OCI-LY3 (cell line): ENCODE measurements around the gene VDAC1.

Source experiments
- EZH2phosphoT487 ChIP-seq: fragments of 200-600 bp; shearing (Covaris generic); IDR thresholded peaks from 2 replicates; pipeline ENCODE4 v1.6.1; 2018; ENCODE audit warnings: antibody characterized with exemption, mixed run types, low read depth
- TF ChIP-seq, protein P1 (sequence below): fragments of 200-600, 300-600 bp; sonication (generic); IDR thresholded peaks from 2 replicates; pipeline ENCODE4 v1.5.1; 2014; ENCODE audit warnings: antibody characterized with exemption, low read length, low read depth

GRCh38 chr5:134022333-134022732 is 17.6 kb upstream of the VDAC1 start:
- TF ChIP-seq, protein P1, sequence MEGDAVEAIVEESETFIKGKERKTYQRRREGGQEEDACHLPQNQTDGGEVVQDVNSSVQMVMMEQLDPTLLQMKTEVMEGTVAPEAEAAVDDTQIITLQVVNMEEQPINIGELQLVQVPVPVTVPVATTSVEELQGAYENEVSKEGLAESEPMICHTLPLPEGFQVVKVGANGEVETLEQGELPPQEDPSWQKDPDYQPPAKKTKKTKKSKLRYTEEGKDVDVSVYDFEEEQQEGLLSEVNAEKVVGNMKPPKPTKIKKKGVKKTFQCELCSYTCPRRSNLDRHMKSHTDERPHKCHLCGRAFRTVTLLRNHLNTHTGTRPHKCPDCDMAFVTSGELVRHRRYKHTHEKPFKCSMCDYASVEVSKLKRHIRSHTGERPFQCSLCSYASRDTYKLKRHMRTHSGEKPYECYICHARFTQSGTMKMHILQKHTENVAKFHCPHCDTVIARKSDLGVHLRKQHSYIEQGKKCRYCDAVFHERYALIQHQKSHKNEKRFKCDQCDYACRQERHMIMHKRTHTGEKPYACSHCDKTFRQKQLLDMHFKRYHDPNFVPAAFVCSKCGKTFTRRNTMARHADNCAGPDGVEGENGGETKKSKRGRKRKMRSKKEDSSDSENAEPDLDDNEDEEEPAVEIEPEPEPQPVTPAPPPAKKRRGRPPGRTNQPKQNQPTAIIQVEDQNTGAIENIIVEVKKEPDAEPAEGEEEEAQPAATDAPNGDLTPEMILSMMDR, result no peak
- TF ChIP-seq EZH2phosphoT487, result no peak
